Measurements from ENCODE around the gene RFX7.

Gene RFX7

GRCh38 chr15:56244038-56244810, 545 bp upstream of the RFX7 start:
- no peak for FAIRE-seq

GRCh38 chr15:56242576-56243162, 1.0 kb downstream of the RFX7 start:
- FAIRE-seq, result peak; percentile 26

GRCh38 chr15:56241374-56242105, 2.1 kb downstream of the RFX7 start:
- no peak for FAIRE-seq

DNA sequence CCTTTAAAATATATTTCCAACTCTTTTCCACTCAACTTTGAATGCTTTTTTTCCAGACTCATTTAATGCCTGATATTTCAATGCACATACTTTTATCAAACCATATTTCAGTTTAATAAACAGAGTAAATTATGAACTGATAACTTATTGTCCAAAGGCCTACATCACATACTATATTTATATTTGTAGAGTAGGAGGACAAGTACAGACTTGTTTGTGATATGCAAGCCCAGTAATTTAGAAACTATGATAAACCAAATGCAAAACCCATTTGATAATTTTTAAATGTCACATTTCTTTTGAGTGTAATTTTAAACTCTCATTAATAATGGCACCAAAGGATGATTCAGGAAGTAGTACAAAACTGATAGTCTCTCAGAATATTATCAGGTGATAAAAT, 3.3 kb downstream of the RFX7 start:
- peak; percentile 35 for FAIRE-seq

GRCh38 chr15:56236197-56236596, 7.5 kb downstream of the RFX7 start:
- FAIRE-seq, result no peak

- FAIRE-seq, result no peak
Measured at GRCh38 chr15:56234804-56235203, 8.9 kb downstream of the RFX7 start.

DNA sequence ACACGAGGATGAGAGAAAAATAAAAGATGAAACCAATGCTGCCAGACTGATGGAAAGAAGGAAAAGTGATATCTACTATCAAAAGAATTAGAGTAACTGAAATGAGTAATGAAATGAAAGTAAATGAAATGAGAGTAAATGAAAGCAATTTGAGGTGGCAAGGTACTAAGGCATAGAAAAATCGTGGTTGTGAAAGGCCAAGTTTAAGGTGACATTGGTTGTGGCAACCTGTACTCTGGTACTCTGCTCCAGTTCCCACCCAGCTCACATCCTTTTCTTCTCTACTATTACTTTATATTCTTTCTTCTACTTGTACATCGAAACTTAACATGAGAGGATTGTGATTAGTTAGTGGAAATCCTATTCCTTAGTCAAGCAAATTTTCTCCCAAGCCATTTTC, 10.1 kb downstream of the RFX7 start:
- FAIRE-seq, result no peak

- FAIRE-seq, result no peak
Measured at GRCh38 chr15:56232058-56232457, 11.6 kb downstream of the RFX7 start.

- no peak for FAIRE-seq
Measured at GRCh38 chr15:56228854-56229253, 14.8 kb downstream of the RFX7 start.

GRCh38 chr15:56228352-56228751, 15.3 kb downstream of the RFX7 start:
- no peak for FAIRE-seq

DNA sequence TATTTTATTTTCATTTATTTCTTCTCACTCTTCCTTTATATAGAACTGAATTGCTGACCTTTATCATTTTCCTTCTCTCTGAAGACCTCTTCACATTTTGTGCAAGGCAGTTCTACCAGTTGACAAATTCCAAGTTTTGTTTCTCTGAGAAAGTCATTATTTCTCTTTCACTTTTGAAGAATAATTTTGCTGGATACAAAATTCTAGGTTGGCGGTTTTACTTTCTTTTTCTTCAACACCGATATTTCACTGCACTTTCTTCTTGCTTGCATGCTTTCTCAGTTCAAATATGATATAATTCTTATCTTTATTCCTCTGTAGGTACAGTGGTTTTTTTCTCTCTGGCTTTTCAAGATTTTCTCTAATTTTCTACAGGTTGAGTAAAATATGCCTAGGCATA, 15.9 kb downstream of the RFX7 start:
- no peak for FAIRE-seq

GRCh38 chr15:56227306-56227705, 16.4 kb downstream of the RFX7 start:
- FAIRE-seq, result no peak

GRCh38 chr15:56225520-56225919, 18.2 kb downstream of the RFX7 start:
- no peak for FAIRE-seq

- no peak for FAIRE-seq
Measured at GRCh38 chr15:56222302-56222701, 21.4 kb downstream of the RFX7 start.

- no peak for FAIRE-seq
Measured at GRCh38 chr15:56217341-56217740, 26.3 kb downstream of the RFX7 start.

DNA sequence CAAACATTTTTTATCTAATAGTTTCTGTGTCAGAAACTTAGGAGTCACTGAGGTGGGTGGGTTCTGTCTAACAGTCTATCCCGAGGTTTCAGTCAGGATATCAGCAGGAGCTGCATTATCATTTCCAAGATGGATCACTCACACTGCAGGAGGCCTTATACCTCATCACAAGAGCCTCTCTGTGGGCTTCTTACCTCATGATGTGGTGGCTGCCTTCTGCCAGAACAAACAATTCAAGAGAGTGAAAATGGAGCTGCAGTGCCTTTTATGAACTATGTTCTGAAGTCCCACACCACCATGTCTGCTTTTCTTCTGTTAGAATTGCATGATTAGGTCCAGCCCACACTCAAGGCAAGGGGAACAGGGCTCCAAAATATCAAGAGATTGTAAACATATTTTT, 27.9 kb downstream of the RFX7 start:
- FAIRE-seq, result no peak

DNA sequence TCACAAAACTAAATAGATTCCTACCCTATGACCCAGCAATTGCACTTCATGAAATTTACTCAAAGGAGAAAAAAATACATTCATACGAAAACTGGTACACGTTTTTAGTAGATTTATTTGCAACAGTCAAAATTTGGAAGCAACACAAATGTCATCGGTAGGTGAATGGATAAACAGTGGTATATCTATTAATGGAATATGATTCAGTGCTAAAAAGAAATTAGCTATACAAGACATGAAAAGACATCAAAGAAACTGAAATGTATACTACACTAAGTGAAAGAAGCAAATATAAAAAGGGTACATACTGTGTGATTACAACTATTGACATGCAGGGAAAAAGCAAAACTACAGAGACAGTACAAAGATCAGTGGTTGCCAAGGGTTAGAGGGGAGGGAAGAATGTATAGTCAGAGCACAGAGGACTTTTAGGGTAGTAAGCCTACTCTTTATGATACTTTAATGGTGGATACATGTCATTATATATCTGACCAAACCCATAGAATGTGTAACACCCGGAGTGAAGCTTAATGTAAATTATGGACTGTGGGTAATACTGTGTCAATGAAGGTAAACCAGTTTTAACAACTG, 31.6 kb downstream of the RFX7 start:
- FAIRE-seq, result no peak

- no peak for FAIRE-seq
Measured at GRCh38 chr15:56211064-56211463, 32.6 kb downstream of the RFX7 start.

DNA sequence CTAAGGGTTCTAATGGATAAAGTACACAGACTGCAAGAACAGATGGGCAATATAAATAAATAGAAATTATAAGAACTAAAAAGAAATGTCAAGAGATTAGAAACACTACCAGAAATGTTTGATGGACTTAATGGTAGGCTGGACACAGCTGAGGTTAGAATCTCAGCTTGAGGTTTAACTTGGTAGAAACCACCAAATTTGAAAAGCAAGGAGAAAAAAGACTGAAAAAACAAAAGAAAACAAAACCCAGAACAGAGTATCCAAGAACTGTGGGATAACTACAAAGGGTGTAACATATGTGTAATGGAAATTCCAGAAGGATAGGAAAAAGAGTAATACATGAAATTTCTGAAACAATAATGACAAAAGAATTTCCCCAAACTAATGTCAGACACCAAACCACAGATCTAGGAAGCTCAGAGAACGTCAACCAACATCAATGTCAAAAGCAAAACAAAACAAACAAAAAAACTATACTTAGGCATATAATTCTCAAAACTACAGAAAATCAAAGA, 35.0 kb downstream of the RFX7 start:
- no peak for FAIRE-seq

GRCh38 chr15:56208185-56208584, 35.5 kb downstream of the RFX7 start:
- no peak for FAIRE-seq

- no peak for FAIRE-seq
Measured at GRCh38 chr15:56207711-56208110, 36.0 kb downstream of the RFX7 start.

DNA sequence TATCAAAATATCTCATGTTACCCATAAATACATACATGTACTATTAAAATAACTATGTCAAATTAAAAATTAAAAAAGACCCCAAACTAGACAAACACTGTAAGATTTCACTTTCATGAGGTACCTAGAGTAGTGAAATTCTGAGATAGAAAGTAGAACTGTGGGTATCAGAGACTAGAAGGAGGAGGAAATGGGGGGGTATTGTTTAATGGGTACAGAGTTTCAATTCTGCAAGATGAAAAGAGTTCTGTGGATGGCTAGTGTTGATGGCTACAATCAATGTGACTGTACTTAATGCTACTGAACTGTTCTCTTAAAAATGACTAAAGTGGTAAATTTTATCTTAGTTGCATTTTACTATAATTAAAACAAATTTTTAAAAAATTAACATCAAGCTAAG, 36.6 kb downstream of the RFX7 start:
- peak; percentile 31 for FAIRE-seq

Measured in endometrium (tissue), 2 donors.